Measurements from ENCODE around the gene FEM1A.
"Not testable (repeated sequence)": the region's sequence is repeated elsewhere in the genome, so short reads cannot be mapped to it uniquely, and the experiment has no call there.

DNA sequence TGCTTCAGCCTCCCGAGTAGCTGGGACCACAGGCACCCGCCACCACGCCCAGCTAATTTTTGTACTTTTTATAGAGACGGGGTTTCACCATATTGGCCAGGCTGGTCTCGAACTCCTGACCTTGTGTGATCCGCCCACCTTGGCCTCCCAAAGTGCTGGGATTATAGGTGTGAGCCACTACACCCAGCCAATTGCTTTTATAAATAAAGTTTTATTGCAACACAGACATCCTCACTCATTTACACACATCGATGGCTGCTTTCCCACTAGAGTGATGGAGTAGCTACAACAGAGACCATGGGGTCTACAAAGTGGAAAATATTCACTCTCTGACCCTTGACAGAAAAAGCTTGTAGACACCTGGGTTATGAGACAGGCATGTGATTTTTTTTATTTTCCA is 30.8 kb downstream of the FEM1A start:
- not testable (repeated sequence) for TF ChIP-seq POLR2AphosphoS5, POLR2A (IDR thresholded peaks at IDR 0.05; ENCODE audit: low read depth, low read length)
